ENCODE measurements around the gene HNRNPF. TPM values are rescaled to one million over a fixed set of nuclear protein-coding genes. Genes with fewer than 3 reads are reported as not detected.

The HNRNPF gene
- polyA plus RNA-seq, 1 experiment, result 172 TPM

DNA sequence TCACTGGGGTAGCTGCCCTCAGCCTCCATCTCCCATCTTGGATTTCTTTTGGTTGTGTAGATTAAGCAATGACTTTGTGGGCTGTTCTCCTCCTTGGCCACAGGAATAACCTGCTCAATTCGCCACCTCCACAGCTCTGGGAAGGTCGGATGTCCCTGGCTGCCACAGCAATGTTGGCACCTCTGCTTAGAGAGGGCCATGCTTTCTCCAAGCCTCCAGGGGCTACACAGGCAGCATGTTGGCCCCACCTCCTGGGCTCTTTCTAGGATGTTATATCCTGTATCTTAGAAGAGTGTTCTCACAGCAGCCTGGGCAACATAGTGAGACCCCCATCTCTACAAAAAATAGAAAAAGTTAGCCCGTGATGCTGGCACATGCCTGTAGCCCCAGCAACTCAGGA is 72.9 kb downstream of the HNRNPF start:
- CTCF ChIA-PET, result interaction anchor here (0.6 to 1.2 kb wide), 2 partner anchors 12 to 59 kb away, joined by 3 to 4 read pairs; no protein-coding TSS in a partner anchor
- DNase-seq (ENCODE audit: low read depth), result no peak
- POLR2A ChIA-PET, result no interaction called here
- no peaks in the 10 kb centered on the region for H3K36me3 ChIP-seq (ENCODE audit: control insufficient read depth, insufficient read depth, low read length)
- H3K27me3 ChIP-seq (ENCODE audit: control insufficient read depth, insufficient read depth, low read length), result 0 out of 2 replicates have a peak, but pooled peaks cover 7% of the 10 kb centered on the region
- TF ChIP-seq, protein P1, sequence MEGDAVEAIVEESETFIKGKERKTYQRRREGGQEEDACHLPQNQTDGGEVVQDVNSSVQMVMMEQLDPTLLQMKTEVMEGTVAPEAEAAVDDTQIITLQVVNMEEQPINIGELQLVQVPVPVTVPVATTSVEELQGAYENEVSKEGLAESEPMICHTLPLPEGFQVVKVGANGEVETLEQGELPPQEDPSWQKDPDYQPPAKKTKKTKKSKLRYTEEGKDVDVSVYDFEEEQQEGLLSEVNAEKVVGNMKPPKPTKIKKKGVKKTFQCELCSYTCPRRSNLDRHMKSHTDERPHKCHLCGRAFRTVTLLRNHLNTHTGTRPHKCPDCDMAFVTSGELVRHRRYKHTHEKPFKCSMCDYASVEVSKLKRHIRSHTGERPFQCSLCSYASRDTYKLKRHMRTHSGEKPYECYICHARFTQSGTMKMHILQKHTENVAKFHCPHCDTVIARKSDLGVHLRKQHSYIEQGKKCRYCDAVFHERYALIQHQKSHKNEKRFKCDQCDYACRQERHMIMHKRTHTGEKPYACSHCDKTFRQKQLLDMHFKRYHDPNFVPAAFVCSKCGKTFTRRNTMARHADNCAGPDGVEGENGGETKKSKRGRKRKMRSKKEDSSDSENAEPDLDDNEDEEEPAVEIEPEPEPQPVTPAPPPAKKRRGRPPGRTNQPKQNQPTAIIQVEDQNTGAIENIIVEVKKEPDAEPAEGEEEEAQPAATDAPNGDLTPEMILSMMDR (IDR thresholded peaks at IDR 0.05; ENCODE audit: insufficient read depth, low read depth, low read length), result no peak
- H3K4me3 ChIP-seq (ENCODE audit: low read depth, low read length), result no peak overlapping the region

Small RNAs within 50 kb of the gene (small RNA-seq; reads per million reads assigned to genes)
- gene RNU6ATAC11P (ENCODE audit: insufficient read length, low read depth, low replicate concordance) (not detected), gene RNU7-193P (ENCODE audit: insufficient read length, low read depth, low replicate concordance) (not detected), gene SNORD3J (ENCODE audit: insufficient read length, low read depth, low replicate concordance) (not detected)

Other genes starting within 250 kb of the HNRNPF start
- 0.27 and 0.40 TPM in 2 replicates for gene RASGEF1A, start 142.1 kb downstream of the HNRNPF start, polyA plus RNA-seq (2011; rRNA removed)
- gene FXYD4, start 37.5 kb downstream of the HNRNPF start, polyA plus RNA-seq (2011; rRNA removed), result not detected in 2 replicates
- gene ZNF487, start 27.9 kb upstream of the HNRNPF start, polyA plus RNA-seq (2011; rRNA removed), result 4.5 and 4.9 TPM in 2 replicates
- gene ZNF239, start 165.4 kb upstream of the HNRNPF start, polyA plus RNA-seq (2011; rRNA removed), result 5.1 and 5.8 TPM in 2 replicates
- gene ZNF485, start 197.3 kb upstream of the HNRNPF start, polyA plus RNA-seq (2011; rRNA removed), result 0.98 and 1.3 TPM in 2 replicates
- 38.6 and 53.5 TPM in 2 replicates for gene ZNF32, start 239.7 kb upstream of the HNRNPF start, polyA plus RNA-seq (2011; rRNA removed)